ENCODE measurements around the gene ZNF234. TPM values are rescaled to one million over a fixed set of nuclear protein-coding genes. Genes with fewer than 3 reads are reported as not detected.
"Not testable (repeated sequence)": the region's sequence is repeated elsewhere in the genome, so short reads cannot be mapped to it uniquely, and the experiment has no call there.

ZNF234 gene
- total and polyA plus RNA-seq, 8 donors, result 0.58 to 11.6 (median 2.0) TPM

GRCh38 chr19:44164673-44165512 is 23.5 kb downstream of the ZNF234 start, which contains the start of gene ZNF226:
TSS of gene ZNF226 (plus strand) at chr19:44165100. CDS start at chr19:44170081, 4,981 bp downstream.
- peaks cover 19 to 81% (median 50%) of the 10 kb centered on the region in 4 donors for H3K9me3 ChIP-seq
- H3K4me1 ChIP-seq, result peaks cover 7 to 22% (median 15%) of the 10 kb centered on the region in 4 donors
- peak; percentile 91 to 99 for DNase-seq
- peak within 1 kb of the TSS; percentile 84 to 90 (median 86) for H3K27ac ChIP-seq
- TF ChIP-seq POLR2AphosphoS5 (IDR thresholded peaks at IDR 0.05), result peak; percentile 86 to 96 (median 87)
- TF ChIP-seq CTCF (IDR thresholded peaks at IDR 0.05), result no peak
- H3K27me3 ChIP-seq, result no peaks in the 10 kb centered on the region
- 0 to 1% (median 1%) methylated on average over 32 of the region's 32 CpGs for WGBS, 5 donors
- H3K36me3 ChIP-seq, result peaks cover 8 to 38% (median 35%) of the 10 kb centered on the region in 4 donors
- peak within 1 kb of the TSS; percentile 72 to 83 (median 81) for H3K4me3 ChIP-seq
- intact Hi-C loops (cut with DNase I; ENCODE audit: low total_unique reads), result no loop called here

GRCh38 chr19:44170660-44171059 is 29.3 kb downstream of the ZNF234 start:
- H3K27me3 ChIP-seq; intact Hi-C loops (cut with DNase I; ENCODE audit: low total_unique reads); H3K27ac ChIP-seq; DNase-seq; H3K4me3 ChIP-seq: not testable (repeated sequence)
- Histone ChIP-seq H3K4me1 (peaks cover 6 to 13% (median 11%) of the 10 kb centered on the region in 4 donors), H3K9me3 (peaks cover 37 to 97% (median 75%) of the 10 kb centered on the region in 4 donors), H3K36me3 (peaks cover 66 to 95% (median 92%) of the 10 kb centered on the region in 4 donors)
- 95 to 99% (median 98%) methylated on average over 6 of the region's 6 CpGs for WGBS, 5 donors

- Histone ChIP-seq H3K27me3 (no peaks in the 10 kb centered on the region), H3K4me1 (no peaks in the 10 kb centered on the region), H3K9me3 (peaks cover 78 to 100% (median 99%) of the 10 kb centered on the region in 4 donors), H3K36me3 (peaks cover 51 to 62% (median 56%) of the 10 kb centered on the region in 4 donors), H3K27ac (no peak overlapping the region), H3K4me3 (no peak overlapping the region)
- 94 to 100% (median 97%) methylated on average over 3 of the region's 3 CpGs for WGBS, 5 donors
- TF ChIP-seq EP300 (IDR thresholded peaks at IDR 0.05), result no peak
- intact Hi-C loops (cut with DNase I; ENCODE audit: low total_unique reads), result no loop called here
- no peak for DNase-seq
Observed at GRCh38 chr19:44176590-44176989, 35.2 kb downstream of the ZNF234 start.

- intact Hi-C loops (cut with DNase I; ENCODE audit: low total_unique reads), result no loop called here
- Histone ChIP-seq H3K4me3 (no peak overlapping the region), H3K27me3 (no peaks in the 10 kb centered on the region), H3K4me1 (no peaks in the 10 kb centered on the region), H3K9me3 (peaks cover 50 to 100% (median 97%) of the 10 kb centered on the region in 4 donors), H3K27ac (no peak overlapping the region), H3K36me3 (peaks cover 7 to 18% (median 12%) of the 10 kb centered on the region in 4 donors)
- no peak for TF ChIP-seq POLR2A (IDR thresholded peaks at IDR 0.05)
- TF ChIP-seq POLR2AphosphoS5 (IDR thresholded peaks at IDR 0.05), result no peak
- no peak for TF ChIP-seq CTCF (IDR thresholded peaks at IDR 0.05)
- no peak for TF ChIP-seq EP300 (IDR thresholded peaks at IDR 0.05)
- no peak for DNase-seq
Observed at GRCh38 chr19:44180968-44181367, 39.6 kb downstream of the ZNF234 start.

GRCh38 chr19:44182145-44182544 is 40.8 kb downstream of the ZNF234 start:
- H3K27ac ChIP-seq, result no peak overlapping the region
- H3K4me3 ChIP-seq, result no peak overlapping the region
- H3K36me3 ChIP-seq, result peaks cover 0 to 6% (median 1%) of the 10 kb centered on the region in 4 donors
- H3K9me3 ChIP-seq, result peaks cover 39 to 98% (median 92%) of the 10 kb centered on the region in 4 donors
- DNase-seq, result no peak
- H3K27me3 ChIP-seq, result no peaks in the 10 kb centered on the region
- TF ChIP-seq CTCF (IDR thresholded peaks at IDR 0.05), result no peak
- no peak for TF ChIP-seq POLR2AphosphoS5 (IDR thresholded peaks at IDR 0.05)
- no peak for TF ChIP-seq EP300 (IDR thresholded peaks at IDR 0.05)
- no peak for TF ChIP-seq POLR2A (IDR thresholded peaks at IDR 0.05)
- intact Hi-C loops (cut with DNase I; ENCODE audit: low total_unique reads), result no loop called here
- 80 to 93% (median 84%) methylated on average over 10 of the region's 10 CpGs for WGBS, 5 donors
- no peaks in the 10 kb centered on the region for H3K4me1 ChIP-seq

Data from stomach (tissue), 9 donors.